Measurements from ENCODE around the gene KLF11.

KLF11 gene

DNA sequence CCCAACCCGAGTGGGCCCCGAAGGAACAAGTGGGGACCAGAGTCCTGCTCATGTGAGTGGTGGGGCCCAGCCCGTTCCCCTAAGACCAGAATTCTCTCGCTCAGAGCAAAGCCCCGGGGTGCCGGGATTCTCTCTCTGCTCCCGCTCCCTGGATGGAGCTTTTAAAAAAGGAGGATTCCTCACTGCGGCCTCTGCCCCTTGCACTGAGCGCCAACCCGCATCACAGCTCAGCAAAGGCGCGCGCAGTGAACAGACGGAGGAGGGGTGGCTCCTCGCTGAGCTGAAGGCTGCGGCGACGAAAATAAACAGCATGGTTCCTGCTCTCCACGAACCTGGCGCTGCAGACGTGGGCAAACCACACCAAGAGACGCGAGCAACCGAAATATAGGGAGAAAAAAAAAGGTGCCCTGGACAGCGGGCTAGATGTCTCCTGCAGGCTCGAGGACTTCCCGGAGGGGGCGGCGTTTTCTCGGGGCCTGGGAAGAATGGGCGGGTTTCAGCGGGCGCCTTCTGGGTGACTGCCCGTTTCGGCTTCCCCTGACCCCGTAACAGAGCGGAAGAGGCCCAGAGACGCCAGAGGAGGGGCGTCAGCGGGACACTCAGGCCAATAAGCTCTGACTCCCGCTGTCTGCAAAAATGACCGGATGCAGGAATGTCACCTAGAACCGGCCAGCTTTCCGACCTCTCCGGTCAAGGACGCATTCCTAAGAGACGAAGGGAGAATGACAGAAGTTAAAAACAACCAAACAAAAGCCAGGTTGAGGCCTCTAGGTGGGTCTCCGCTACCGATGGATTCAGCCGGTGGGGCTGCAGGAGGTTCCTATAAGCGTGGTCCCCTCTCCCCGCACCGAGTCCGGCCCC lies 819 bp upstream of the KLF11 start:
- Mint-ChIP-seq H3K36me3 (peaks cover 12% of the 10 kb centered on the region), H3K27ac (peak overlapping the region; percentile 91), H3K4me1 (peaks cover 43% of the 10 kb centered on the region), H3K27me3 (no peaks in the 10 kb centered on the region), H3K9me3 (no peaks in the 10 kb centered on the region), H3K4me3 (peak overlapping the region; percentile 89)
- no peak for ATAC-seq

DNA sequence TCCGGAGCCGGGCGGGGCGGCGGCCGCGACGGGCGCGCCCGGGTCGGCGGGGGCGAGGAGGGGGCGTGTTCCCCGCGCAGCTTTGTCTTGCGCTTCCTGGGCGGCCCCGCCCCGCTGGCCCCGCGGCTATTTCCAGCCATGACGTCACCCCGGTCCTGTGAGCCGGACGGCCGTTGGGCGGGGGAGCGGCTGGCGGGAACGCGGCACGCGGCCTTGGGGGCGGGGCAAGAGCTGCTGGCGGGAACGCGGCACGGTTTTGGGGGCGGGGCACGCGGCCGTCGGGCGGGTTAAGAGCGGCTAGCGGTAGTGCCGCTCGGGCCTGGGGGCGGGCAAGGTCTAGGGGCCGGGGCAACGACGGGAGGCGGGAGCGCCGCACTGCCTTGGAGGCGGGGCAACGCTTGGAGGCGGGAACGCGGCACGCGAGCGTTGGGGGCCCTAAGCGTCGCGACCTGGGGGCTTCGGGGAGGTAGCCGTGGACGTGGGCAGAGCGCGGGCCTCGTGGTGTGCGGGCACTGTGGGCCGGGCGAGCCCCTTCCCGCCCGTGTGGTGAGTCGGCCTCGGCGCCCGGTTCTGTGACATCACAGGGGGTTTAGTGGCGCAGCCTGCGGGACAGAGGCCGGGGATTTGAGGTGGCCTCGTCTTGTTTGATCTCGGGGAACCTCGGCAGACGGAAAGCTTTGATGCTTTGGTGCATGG lies 704 bp downstream of the KLF11 start:
- ATAC-seq, result peak; percentile 85
- Mint-ChIP-seq H3K36me3 (peaks cover 18% of the 10 kb centered on the region), H3K27me3 (no peaks in the 10 kb centered on the region), H3K4me3 (peak overlapping the region; percentile 85), H3K4me1 (peaks cover 50% of the 10 kb centered on the region), H3K27ac (peak overlapping the region; percentile 91), H3K9me3 (no peaks in the 10 kb centered on the region)

- H3K27me3 Mint-ChIP-seq, result no peaks in the 10 kb centered on the region
- peaks cover 25% of the 10 kb centered on the region for H3K36me3 Mint-ChIP-seq
Observed at GRCh38 chr2:10045561-10046355, 2.4 kb downstream of the KLF11 start.

DNA sequence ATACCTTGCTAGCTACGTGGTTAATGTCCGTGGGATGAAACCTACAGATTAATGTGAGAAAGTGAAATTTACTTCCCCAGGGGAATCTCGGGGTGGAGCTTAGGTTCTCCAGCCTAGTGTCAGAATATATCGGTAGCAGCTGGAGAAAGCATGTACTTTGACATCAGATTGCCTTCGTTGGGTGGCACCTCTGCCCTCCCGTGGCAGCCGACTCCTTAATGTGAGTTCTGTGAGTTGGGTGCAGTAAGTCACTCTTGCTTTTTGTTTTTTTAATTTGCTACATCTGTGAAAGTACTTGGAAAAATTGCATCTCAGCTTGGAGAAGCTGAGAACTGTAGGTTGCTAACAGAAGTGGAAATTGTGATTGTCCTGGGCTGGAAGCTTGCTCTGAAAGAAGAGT lies 3.6 kb downstream of the KLF11 start:
- no peaks in the 10 kb centered on the region for H3K9me3 Mint-ChIP-seq
- no peak overlapping the region for H3K4me3 Mint-ChIP-seq
- no peaks in the 10 kb centered on the region for H3K27me3 Mint-ChIP-seq
- peaks cover 36% of the 10 kb centered on the region for H3K4me1 Mint-ChIP-seq
- peak overlapping the region; percentile 36 for H3K27ac Mint-ChIP-seq
- no peak for ATAC-seq
- peaks cover 26% of the 10 kb centered on the region for H3K36me3 Mint-ChIP-seq

More at GRCh38 chr2:10045561-10046355, 2.4 kb downstream of the KLF11 start:
- no peaks in the 10 kb centered on the region for H3K9me3 Mint-ChIP-seq
- ATAC-seq, result no peak
- no peak overlapping the region for H3K27ac Mint-ChIP-seq
- H3K4me3 Mint-ChIP-seq, result no peak overlapping the region
- H3K4me1 Mint-ChIP-seq, result peaks cover 47% of the 10 kb centered on the region

- H3K27me3 Mint-ChIP-seq, result no peaks in the 10 kb centered on the region
- no peak overlapping the region for H3K4me3 Mint-ChIP-seq
- H3K4me1 Mint-ChIP-seq, result peaks cover 27% of the 10 kb centered on the region
- no peak for ATAC-seq
- H3K36me3 Mint-ChIP-seq, result peaks cover 32% of the 10 kb centered on the region
- H3K9me3 Mint-ChIP-seq, result no peaks in the 10 kb centered on the region
- H3K27ac Mint-ChIP-seq, result peak overlapping the region; percentile 36
Observed at GRCh38 chr2:10047616-10048500, 4.5 kb downstream of the KLF11 start.

GRCh38 chr2:10048501-10049171 lies 5.3 kb downstream of the KLF11 start:
- Mint-ChIP-seq H3K4me3 (no peak overlapping the region), H3K36me3 (peaks cover 32% of the 10 kb centered on the region), H3K9me3 (no peaks in the 10 kb centered on the region), H3K27ac (peak overlapping the region; percentile 35), H3K27me3 (no peaks in the 10 kb centered on the region), H3K4me1 (peaks cover 26% of the 10 kb centered on the region)
- ATAC-seq, result no peak

DNA sequence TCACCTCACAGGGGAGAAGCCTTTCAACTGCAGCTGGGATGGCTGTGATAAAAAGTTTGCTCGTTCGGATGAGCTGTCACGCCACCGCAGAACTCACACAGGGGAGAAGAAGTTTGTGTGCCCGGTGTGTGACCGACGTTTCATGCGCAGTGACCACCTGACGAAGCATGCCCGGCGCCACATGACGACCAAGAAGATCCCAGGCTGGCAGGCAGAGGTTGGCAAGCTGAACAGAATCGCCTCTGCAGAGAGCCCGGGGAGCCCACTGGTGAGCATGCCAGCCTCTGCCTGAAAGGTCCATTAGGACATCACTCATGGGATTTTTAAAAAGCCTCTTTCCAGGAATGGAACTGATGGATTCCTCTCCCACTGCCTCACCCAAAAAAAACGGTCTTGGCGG lies 8.9 kb downstream of the KLF11 start:
- Mint-ChIP-seq H3K27me3 (no peaks in the 10 kb centered on the region), H3K4me1 (peaks cover 12% of the 10 kb centered on the region), H3K36me3 (peaks cover 45% of the 10 kb centered on the region), H3K9me3 (no peaks in the 10 kb centered on the region), H3K4me3 (no peak overlapping the region), H3K27ac (no peak overlapping the region)
- no peak for ATAC-seq

GRCh38 chr2:10053351-10053750 lies 10.0 kb downstream of the KLF11 start:
- Mint-ChIP-seq H3K27me3 (no peaks in the 10 kb centered on the region), H3K27ac (no peak overlapping the region), H3K36me3 (peaks cover 38% of the 10 kb centered on the region), H3K4me1 (peaks cover 15% of the 10 kb centered on the region), H3K9me3 (no peaks in the 10 kb centered on the region), H3K4me3 (no peak overlapping the region)
- no peak for ATAC-seq

DNA sequence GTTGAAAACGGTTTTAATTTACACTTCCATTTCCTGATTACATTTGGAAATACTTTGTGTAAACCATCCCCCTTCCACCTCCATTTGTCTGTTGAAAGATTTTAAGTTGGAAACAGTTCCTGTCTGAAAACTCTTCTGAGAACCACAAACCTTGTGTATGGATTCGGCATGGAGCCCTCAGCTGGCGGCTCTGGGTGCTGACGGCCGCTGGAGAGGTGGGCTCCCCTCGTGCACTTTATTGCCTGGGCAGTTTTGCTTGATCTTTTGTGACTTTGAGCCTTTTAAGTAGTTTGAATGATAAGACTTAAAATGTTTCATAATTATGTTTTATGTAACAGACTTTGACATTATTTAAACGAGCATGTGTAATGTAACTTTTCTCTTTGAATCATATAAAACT lies 11.1 kb downstream of the KLF11 start:
- no peak overlapping the region for H3K27ac Mint-ChIP-seq
- peaks cover 35% of the 10 kb centered on the region for H3K36me3 Mint-ChIP-seq
- no peaks in the 10 kb centered on the region for H3K27me3 Mint-ChIP-seq
- no peak for ATAC-seq
- H3K4me3 Mint-ChIP-seq, result no peak overlapping the region
- no peaks in the 10 kb centered on the region for H3K9me3 Mint-ChIP-seq
- H3K4me1 Mint-ChIP-seq, result peaks cover 12% of the 10 kb centered on the region

GRCh38 chr2:10054976-10055375 lies 11.6 kb downstream of the KLF11 start:
- Mint-ChIP-seq H3K4me3 (no peak overlapping the region), H3K36me3 (peaks cover 30% of the 10 kb centered on the region), H3K27ac (no peak overlapping the region), H3K27me3 (no peaks in the 10 kb centered on the region), H3K9me3 (no peaks in the 10 kb centered on the region), H3K4me1 (peaks cover 12% of the 10 kb centered on the region)
- ATAC-seq, result no peak

DNA sequence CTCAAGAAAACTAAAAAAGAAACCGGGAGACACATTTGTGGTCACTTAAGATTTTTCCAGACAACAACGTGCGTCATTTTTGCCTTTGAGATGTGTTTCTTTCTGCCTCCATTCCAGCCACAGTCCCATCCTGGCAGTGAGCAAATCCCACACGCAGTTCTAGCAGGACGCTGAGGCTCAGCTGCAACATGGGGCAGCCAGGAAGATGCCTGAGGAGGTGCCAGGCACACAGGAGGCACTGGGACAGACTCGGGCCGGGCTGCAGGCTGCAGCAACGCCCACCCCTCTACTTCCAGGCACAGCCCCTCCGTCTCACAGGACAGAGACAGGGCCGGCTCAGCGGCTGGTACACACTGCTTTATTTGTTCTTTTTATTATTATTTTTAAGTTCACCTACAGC lies 13.1 kb downstream of the KLF11 start:
- ATAC-seq, result no peak
- H3K9me3 Mint-ChIP-seq, result no peaks in the 10 kb centered on the region
- H3K4me1 Mint-ChIP-seq, result peaks cover 12% of the 10 kb centered on the region
- H3K27me3 Mint-ChIP-seq, result no peaks in the 10 kb centered on the region
- H3K4me3 Mint-ChIP-seq, result no peak overlapping the region
- H3K27ac Mint-ChIP-seq, result no peak overlapping the region
- H3K36me3 Mint-ChIP-seq, result peaks cover 30% of the 10 kb centered on the region

- Mint-ChIP-seq H3K4me1 (peaks cover 12% of the 10 kb centered on the region), H3K27ac (peak overlapping the region; percentile 33), H3K36me3 (peaks cover 24% of the 10 kb centered on the region), H3K27me3 (no peaks in the 10 kb centered on the region), H3K9me3 (no peaks in the 10 kb centered on the region), H3K4me3 (peak overlapping the region; percentile 62)
- ATAC-seq, result peak; percentile 60
Observed at GRCh38 chr2:10057231-10058107, 14.1 kb downstream of the KLF11 start.

GRCh38 chr2:10058251-10059015 lies 15.1 kb downstream of the KLF11 start:
- no peaks in the 10 kb centered on the region for H3K27me3 Mint-ChIP-seq
- H3K27ac Mint-ChIP-seq, result no peak overlapping the region
- H3K36me3 Mint-ChIP-seq, result peaks cover 23% of the 10 kb centered on the region
- H3K9me3 Mint-ChIP-seq, result no peaks in the 10 kb centered on the region
- H3K4me1 Mint-ChIP-seq, result peaks cover 12% of the 10 kb centered on the region
- no peak overlapping the region for H3K4me3 Mint-ChIP-seq
- no peak for ATAC-seq
